Measurements from ENCODE around the gene KCNJ2. TPM values are rescaled to one million over a fixed set of nuclear protein-coding genes. Genes with fewer than 3 reads are reported as not detected.

Gene KCNJ2
- total RNA-seq, 1 experiment from 2014 or later = not detected

DNA sequence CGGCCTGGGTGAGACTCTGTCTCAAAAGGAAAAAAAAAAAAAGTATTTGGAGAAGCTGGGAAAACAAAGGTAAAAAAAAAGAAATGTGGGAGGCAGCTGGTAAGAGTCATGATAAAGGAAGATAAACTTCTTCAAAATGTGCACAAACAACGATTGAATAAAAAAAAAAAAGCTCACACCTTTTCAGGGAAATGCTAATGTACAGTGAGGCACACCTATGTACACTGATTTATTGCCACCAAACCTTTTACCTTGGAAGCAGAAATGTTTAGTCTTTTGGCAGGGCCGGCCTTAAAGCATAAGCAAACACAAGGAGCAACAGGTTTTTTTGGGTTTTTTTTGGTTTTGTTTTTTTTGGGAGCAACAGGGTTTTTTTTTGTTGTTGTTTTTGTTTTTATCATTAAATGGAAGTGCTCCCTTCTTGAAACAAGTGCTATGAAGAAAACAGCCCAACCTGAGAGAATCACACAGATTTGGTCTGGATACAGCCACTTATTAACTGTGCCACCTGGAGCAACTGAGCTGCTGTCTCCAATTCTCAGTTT lies 29.8 kb upstream of the KCNJ2 start:
- Histone ChIP-seq H4K20me1 (ENCODE audit: insufficient read depth) (no peaks in the 10 kb centered on the region), H2AFZ (ENCODE audit: low read depth, low read length, poor library complexity, severe bottlenecking) (no peak overlapping the region), H3K36me3 (ENCODE audit: control insufficient read depth in 1 of 2, insufficient read depth in 2 of 2, low read length in 2 of 2) (no peaks in the 10 kb centered on the region; a peak in 1 of 4 replicates), H3K9me3 (ENCODE audit: control insufficient read depth in 1 of 2, insufficient read depth in 1 of 2, low read depth in 1 of 2, low read length in 2 of 2) (peaks cover 0 to 11% of the 10 kb centered on the region in 2 experiments; a peak in 1 of 4 replicates), H3K27ac (ENCODE audit: low read depth, low read length) (no peak overlapping the region), H3K9me2 (ENCODE audit: insufficient read depth) (no peaks in the 10 kb centered on the region), H3K9ac (ENCODE audit: low read length) (no peak overlapping the region), H3K4me1 (ENCODE audit: control insufficient read depth in 1 of 2, insufficient read depth in 2 of 2, low read length in 2 of 2) (no peaks in the 10 kb centered on the region), H3K27me3 (ENCODE audit: insufficient read depth, low read length) (no peaks in the 10 kb centered on the region), H3K4me2 (ENCODE audit: low read length) (no peak overlapping the region), H3K4me3 (replicated peaks in 1 of 2; ENCODE audit: low read depth in 1 of 2, low read length in 2 of 2) (no peak overlapping the region), H3K79me2 (ENCODE audit: insufficient read depth, low read length) (no peaks in the 10 kb centered on the region)
- CTCF ChIA-PET = interaction anchor here (1.0 to 1.5 kb wide), 2 partner anchors 28 to 532 kb away, joined by 3 read pairs; no protein-coding TSS in a partner anchor
- RAD21 ChIA-PET (ENCODE audit: low non-redundant PET in 1 of 2, low total read pairs in 2 of 2, uncharacterized antibody in 2 of 2, unreplicated experiment in 2 of 2) = no interaction called here
- intact Hi-C loops (cut with micrococcal nuclease) = no loop called here
- POLR2A ChIA-PET = no interaction called here
- ATAC-seq = no peak
- TF ChIP-seq POLR2AphosphoS5 (IDR thresholded peaks at IDR 0.05; ENCODE audit: low read depth, low read length) (no peak), SIN3A (IDR thresholded peaks at IDR 0.05; ENCODE audit: low read depth) (no peak), RAD21 (IDR thresholded peaks at IDR 0.05; ENCODE audit: low read depth) (no peak)
- TF ChIP-seq, protein P1, sequence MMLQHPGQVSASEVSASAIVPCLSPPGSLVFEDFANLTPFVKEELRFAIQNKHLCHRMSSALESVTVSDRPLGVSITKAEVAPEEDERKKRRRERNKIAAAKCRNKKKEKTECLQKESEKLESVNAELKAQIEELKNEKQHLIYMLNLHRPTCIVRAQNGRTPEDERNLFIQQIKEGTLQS (IDR thresholded peaks at IDR 0.05) = no peak
- no peak for DNase-seq (ENCODE audit: low read depth, low spot score)
- BruUV-seq (replicated peaks) = no TSS peak

DNA sequence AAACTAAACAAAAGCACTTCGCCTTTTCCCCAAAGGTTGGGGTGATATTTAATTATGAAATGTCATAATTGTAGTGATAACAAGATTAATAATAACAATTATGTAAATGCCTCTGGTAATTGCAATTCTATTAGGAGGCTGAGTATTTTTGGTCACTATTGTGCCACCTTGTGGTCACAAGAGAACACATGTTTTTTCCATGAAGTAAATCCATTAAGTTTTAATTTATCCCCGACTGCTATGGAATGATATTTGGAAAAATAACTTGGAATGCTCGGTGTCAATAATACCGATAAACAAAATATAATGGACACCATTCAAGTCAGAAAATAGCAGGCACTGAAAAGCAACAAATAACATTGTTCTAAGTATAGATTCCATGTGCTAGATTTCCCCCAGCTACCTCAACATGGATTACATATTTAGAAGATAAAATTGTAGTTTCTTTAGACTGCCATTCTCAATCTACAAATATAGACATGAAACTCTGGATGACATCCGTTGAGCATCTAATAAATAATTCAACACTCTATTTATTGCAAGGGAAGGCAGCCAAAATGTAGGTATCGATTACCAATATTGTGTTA lies 25.0 kb upstream of the KCNJ2 start:
- Histone ChIP-seq H3K27ac (ENCODE audit: low read depth, low read length) (no peak overlapping the region), H3K9ac (ENCODE audit: low read length) (no peak overlapping the region), H3K79me2 (ENCODE audit: insufficient read depth, low read length) (no peaks in the 10 kb centered on the region), H3K4me3 (replicated peaks in 1 of 2; ENCODE audit: low read depth in 1 of 2, low read length in 2 of 2) (no peak overlapping the region), H3K36me3 (ENCODE audit: control insufficient read depth in 1 of 2, insufficient read depth in 2 of 2, low read length in 2 of 2) (no peaks in the 10 kb centered on the region; a peak in 1 of 4 replicates), H4K20me1 (ENCODE audit: insufficient read depth) (no peaks in the 10 kb centered on the region), H3K4me1 (ENCODE audit: control insufficient read depth in 1 of 2, insufficient read depth in 2 of 2, low read length in 2 of 2) (no peaks in the 10 kb centered on the region), H3K9me2 (ENCODE audit: insufficient read depth) (no peaks in the 10 kb centered on the region), H3K4me2 (ENCODE audit: low read length) (no peak overlapping the region), H2AFZ (ENCODE audit: low read depth, low read length, poor library complexity, severe bottlenecking) (no peak overlapping the region), H3K9me3 (ENCODE audit: control insufficient read depth in 1 of 2, insufficient read depth in 1 of 2, low read depth in 1 of 2, low read length in 2 of 2) (peaks cover 0 to 4% of the 10 kb centered on the region in 2 experiments; a peak in 1 of 4 replicates), H3K27me3 (ENCODE audit: insufficient read depth, low read length) (no peaks in the 10 kb centered on the region)
- DNase-seq (ENCODE audit: low read depth, low spot score) (peak; percentile 12), ATAC-seq (0 out of 2 replicates have a peak, but pooled peaks have one; percentile 46)
- RAD21 ChIA-PET (ENCODE audit: low non-redundant PET in 1 of 2, low total read pairs in 2 of 2, uncharacterized antibody in 2 of 2, unreplicated experiment in 2 of 2) = interaction anchor here (0.6 to 1.4 kb wide), 3 partner anchors 408 to 576 kb away, joined by 3 to 4 read pairs (median 3); no protein-coding TSS in a partner anchor
- TF ChIP-seq RAD21 (IDR thresholded peaks at IDR 0.05; ENCODE audit: low read depth) = peak; percentile 52
- no peak for TF ChIP-seq EGR1 (IDR thresholded peaks at IDR 0.05; ENCODE audit: low read depth)
- TF ChIP-seq, protein P2, sequence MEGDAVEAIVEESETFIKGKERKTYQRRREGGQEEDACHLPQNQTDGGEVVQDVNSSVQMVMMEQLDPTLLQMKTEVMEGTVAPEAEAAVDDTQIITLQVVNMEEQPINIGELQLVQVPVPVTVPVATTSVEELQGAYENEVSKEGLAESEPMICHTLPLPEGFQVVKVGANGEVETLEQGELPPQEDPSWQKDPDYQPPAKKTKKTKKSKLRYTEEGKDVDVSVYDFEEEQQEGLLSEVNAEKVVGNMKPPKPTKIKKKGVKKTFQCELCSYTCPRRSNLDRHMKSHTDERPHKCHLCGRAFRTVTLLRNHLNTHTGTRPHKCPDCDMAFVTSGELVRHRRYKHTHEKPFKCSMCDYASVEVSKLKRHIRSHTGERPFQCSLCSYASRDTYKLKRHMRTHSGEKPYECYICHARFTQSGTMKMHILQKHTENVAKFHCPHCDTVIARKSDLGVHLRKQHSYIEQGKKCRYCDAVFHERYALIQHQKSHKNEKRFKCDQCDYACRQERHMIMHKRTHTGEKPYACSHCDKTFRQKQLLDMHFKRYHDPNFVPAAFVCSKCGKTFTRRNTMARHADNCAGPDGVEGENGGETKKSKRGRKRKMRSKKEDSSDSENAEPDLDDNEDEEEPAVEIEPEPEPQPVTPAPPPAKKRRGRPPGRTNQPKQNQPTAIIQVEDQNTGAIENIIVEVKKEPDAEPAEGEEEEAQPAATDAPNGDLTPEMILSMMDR (IDR thresholded peaks at IDR 0.05 in 2 of 3, conservative IDR thresholded peaks at IDR 0.05 in 1 of 3; ENCODE audit: borderline replicate concordance in 1 of 3, insufficient read depth in 1 of 3, low read depth in 2 of 3, low read length in 2 of 3) = peak; percentile 34 to 71 (median 48); a peak in 4 of 6 replicates
- POLR2A ChIA-PET = no interaction called here
- BruUV-seq (replicated peaks) = no TSS peak
- intact Hi-C loops (cut with micrococcal nuclease) = loop anchor here (1.0 to 5.0 kb wide), 4 partner anchors 478 to 618 kb away; no protein-coding TSS in a partner anchor
- CTCF ChIA-PET = interaction anchor here (0.9 to 2.6 kb wide), 8 partner anchors 9 to 619 kb away, joined by 3 to 38 read pairs (median 4); no protein-coding TSS in a partner anchor

All from HCT116 (cell line).